SHP77 (cell line): ENCODE data around the gene BRD3.

ENCODE experiments used
- DNase-seq, 2 experiments: peaks; one replicate each; lab custom pipeline; 2025; lab: John Stamatoyannopoulos, UW

Gene BRD3

DNA sequence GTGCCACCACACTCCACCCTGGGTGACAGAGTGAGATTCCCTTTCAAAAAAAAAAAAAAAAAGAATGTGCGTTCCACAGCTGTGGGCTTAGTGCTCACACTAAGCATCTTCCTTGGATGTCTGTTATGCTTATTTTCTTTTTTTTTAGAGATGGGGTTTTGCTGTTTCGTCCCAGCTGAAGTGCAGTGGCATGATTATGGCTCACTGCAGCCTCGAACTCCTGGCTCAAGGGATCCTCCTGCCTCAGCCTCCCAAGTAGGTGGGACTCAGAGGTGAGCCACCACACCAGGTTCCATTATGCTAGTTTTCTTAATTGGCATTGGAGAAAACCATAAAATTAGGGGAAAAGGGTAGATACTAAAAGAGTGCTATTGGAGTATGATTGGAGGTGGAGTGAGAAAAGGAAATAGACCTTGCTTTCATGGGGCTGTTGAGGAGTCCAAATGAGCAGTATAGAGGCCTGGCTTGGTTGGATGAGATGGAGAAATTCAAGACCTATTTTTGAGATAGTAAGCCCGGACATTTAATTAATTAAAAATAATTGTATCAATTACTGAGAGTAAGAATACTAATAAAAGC is 43.5 kb downstream of the BRD3 start:
- no peak for DNase-seq

- no peak for DNase-seq
Observed at GRCh38 chr9:134014946-134015345, 52.9 kb downstream of the BRD3 start.

GRCh38 chr9:134011401-134011800 is 56.4 kb downstream of the BRD3 start:
- DNase-seq = no peak

- DNase-seq = peak in 1 of 2 experiments; percentile 5
Observed at GRCh38 chr9:134010310-134011173, 57.3 kb downstream of the BRD3 start.

DNA sequence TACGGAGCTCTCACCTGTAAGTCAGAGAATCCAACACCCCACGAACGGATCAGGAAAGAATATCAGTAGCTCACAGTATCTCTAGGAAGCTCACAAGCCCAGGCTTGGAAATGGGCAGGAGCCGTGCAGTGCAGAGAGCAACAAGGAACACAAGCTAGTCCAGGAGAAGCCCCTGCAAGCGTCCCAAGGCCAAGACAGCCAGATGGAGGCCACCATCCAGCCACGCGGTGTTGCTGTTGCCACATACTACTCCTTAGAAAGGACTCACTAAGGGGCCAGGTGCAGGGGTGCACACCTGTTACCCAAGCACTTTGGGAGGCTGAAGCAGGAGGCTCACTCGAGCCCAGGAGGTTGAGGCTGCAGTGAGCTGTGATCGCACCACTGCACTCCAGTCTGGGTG is 60.3 kb downstream of the BRD3 start:
- DNase-seq = no peak

GRCh38 chr9:134007150-134007549 is 60.7 kb downstream of the BRD3 start:
- peak in 1 of 2 experiments; percentile 28 for DNase-seq

GRCh38 chr9:134005381-134005780 is 62.4 kb downstream of the BRD3 start:
- no peak for DNase-seq

DNA sequence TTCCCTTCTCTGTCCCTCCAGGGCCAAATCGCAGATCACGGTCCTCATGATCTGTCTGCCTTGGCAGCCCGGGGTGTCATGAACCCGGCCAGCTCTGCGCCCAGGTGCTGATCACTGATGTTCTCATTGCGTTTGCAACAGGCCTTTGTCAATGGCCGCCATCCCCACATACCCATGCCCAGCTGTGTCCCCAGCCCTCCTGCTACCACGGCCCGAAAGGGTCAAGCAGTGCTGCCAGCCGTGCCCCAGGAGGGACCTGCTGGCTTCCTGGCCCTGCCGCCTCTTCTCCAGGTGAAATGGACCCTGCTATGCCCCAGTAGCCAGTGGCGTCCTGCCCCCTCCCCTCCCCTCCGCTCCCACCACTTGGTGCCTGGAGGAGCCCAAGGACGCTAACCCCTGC is 62.9 kb downstream of the BRD3 start:
- no peak for DNase-seq

DNA sequence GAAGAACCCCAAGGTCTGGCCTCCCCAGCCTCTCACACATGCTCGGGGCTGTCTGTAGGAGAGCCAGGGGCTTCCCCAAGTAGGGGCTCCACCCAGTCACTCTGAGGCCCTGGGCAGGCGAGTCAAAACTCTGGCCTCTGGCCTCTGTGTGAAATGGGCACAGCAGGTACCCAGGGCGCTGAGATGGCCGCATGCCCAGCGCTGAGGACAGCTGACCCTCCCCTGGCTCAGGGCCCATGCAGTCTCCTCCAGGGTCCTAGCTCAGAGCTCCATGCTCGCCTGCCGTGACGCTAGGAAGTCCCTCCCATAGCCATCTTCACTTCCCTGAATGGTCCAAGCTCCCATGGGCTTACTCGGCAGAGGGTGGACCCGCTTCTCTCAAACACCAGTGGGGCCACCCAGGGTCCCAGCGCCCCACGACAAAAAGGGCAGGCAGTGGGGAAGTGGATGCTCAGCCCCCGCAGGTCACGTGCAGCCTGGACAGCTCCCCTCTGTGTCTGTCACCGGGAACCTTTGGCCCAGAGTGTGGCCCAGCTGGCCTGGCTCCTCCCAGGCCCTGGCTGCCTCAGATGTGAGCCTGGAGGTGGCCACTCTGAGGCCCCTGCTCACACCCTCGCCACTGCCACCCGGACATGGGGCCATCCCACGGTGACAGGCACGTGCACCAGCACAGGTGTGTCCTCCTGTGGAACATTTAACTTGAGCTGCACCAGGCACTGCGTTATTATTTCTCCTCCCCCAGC is 63.5 kb downstream of the BRD3 start:
- DNase-seq = no peak

GRCh38 chr9:134003237-134003636 is 64.6 kb downstream of the BRD3 start:
- DNase-seq = no peak

GRCh38 chr9:134002796-134003195 is 65.0 kb downstream of the BRD3 start:
- no peak for DNase-seq

DNA sequence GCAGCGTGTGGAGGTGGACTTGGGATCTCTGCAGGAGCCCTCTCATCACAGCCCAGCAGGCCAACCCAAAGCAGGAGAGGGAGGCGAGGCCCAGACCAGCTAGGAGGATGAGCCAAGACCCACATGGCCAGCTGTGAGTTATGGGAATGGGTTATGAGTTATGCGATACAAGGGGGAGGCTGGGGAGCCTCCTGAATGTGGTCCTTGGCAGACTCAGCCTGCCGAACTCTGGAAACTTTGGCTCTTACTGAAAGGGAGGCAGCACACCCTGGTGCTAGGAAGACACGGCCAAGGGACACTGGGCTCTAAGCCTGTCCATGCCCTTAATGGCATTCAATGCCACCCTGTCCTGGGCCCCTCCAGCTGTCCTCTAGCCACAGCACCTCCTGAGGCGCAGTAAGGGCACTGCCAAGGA is 68.0 kb downstream of the BRD3 start:
- DNase-seq = no peak

- no peak for DNase-seq
Observed at GRCh38 chr9:133998915-133999595, 68.8 kb downstream of the BRD3 start.

GRCh38 chr9:133997584-133997983 is 70.2 kb downstream of the BRD3 start:
- no peak for DNase-seq

GRCh38 chr9:133996531-133997520 is 71.0 kb downstream of the BRD3 start:
- DNase-seq = no peak

GRCh38 chr9:133995012-133995896 is 72.6 kb downstream of the BRD3 start:
- peak; percentile 23 to 65 for DNase-seq

GRCh38 chr9:133994353-133995011 is 73.3 kb downstream of the BRD3 start:
- peak; percentile 48 to 58 for DNase-seq

DNA sequence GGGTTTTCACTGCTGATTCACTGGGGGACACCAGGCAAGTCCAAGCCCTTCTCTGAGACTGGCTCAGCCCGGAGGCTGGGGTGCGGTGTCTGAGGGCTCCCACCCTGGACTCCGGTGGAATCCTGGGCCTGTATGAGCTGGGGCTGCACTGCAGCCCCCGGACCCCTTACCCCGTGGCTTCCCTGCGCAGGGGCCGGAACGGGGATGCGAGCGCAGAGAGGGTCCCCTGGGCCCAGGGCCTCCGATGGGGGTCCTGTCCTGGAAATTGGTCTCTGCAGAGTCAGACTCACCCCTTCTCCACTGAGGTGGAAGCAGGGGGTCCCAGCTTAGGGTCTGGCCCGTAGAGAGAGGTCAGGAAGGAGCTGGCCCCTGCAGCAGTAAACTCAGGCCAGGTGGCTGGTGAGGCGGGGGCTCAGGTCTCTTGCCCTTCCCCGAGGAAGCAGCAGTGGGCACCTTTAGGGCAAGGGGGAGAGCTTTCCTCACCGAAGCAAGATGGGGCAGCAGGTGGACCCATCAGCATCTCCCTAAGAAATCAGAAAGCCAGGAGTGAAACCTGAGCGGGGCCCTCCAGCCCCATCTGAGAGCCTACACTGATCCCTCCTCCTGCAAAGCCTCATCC is 74.1 kb downstream of the BRD3 start:
- no peak for DNase-seq
